PC-3 (cell line): ENCODE measurements around the gene PCGF2.

Source experiments
- CTCF ChIP-seq: fragments of 300-600 bp; sonication (generic); conservative IDR thresholded peaks from 2 replicates; pipeline ENCODE4 v1.5.1; 2017; ENCODE audit warnings: antibody characterized with exemption, low read depth, mild to moderate bottlenecking, low read length
- EZH2 ChIP-seq: fragments of 300-600 bp; sonication (generic); IDR thresholded peaks from one replicate; pipeline ENCODE4 v1.6.1; 2017; ENCODE audit warnings: antibody characterized with exemption, mild to moderate bottlenecking, low read length; ENCODE audit not compliant: unreplicated experiment
- EZH2phosphoT487 ChIP-seq: fragments of 300-600 bp; sonication (generic); IDR thresholded peaks from 2 replicates; pipeline ENCODE4 v1.6.1; 2018; ENCODE audit warnings: mild to moderate bottlenecking, antibody characterized with exemption, low read length, borderline replicate concordance

GRCh38 chr17:38691154-38691553 is 57.0 kb downstream of the PCGF2 start:
- TF ChIP-seq CTCF (no peak), EZH2phosphoT487 (no peak), EZH2 (no peak)
